GM18517 (cell line): ENCODE measurements around the gene TNIK.

Experiments used
- ATAC-seq: cut with Tn5 transposase; IDR thresholded peaks from one replicate; pipeline ENCODE4 v1.9.1; 2021; ENCODE audit warnings: mild to moderate bottlenecking, moderate library complexity; ENCODE audit not compliant: unreplicated experiment

The TNIK gene

GRCh38 chr3:171470714-171471227 lies 10.6 kb upstream of the TNIK start:
- no peak for ATAC-seq

- ATAC-seq: no peak
These were observed 9.2 kb upstream of the TNIK start for GRCh38 chr3:171469376-171469775.

- no peak for ATAC-seq
These were observed 8.2 kb upstream of the TNIK start for GRCh38 chr3:171468296-171468906.

GRCh38 chr3:171465763-171466162 lies 5.6 kb upstream of the TNIK start:
- ATAC-seq: no peak

- no peak for ATAC-seq
These were observed 4.3 kb upstream of the TNIK start for GRCh38 chr3:171464462-171464861.

- no peak for ATAC-seq
These were observed 2.0 kb upstream of the TNIK start for GRCh38 chr3:171462224-171462623.

GRCh38 chr3:171461525-171461917 lies 1.3 kb upstream of the TNIK start:
- ATAC-seq: peak; percentile 0

- ATAC-seq: peak; percentile 33
These were observed 720 bp upstream of the TNIK start for GRCh38 chr3:171460725-171461524.

- no peak for ATAC-seq
These were observed 866 bp downstream of the TNIK start for GRCh38 chr3:171459137-171459941.

GRCh38 chr3:171458864-171459136 lies 1.4 kb downstream of the TNIK start:
- no peak for ATAC-seq

GRCh38 chr3:171458071-171458863 lies 1.9 kb downstream of the TNIK start:
- no peak for ATAC-seq

- ATAC-seq: no peak
These were observed 2.6 kb downstream of the TNIK start for GRCh38 chr3:171457607-171458061.

GRCh38 chr3:171456765-171457606 lies 3.2 kb downstream of the TNIK start:
- no peak for ATAC-seq

- ATAC-seq: no peak
These were observed 4.3 kb downstream of the TNIK start for GRCh38 chr3:171455603-171456550.

GRCh38 chr3:171454041-171454440 lies 6.2 kb downstream of the TNIK start:
- ATAC-seq: no peak

- no peak for ATAC-seq
These were observed 6.9 kb downstream of the TNIK start for GRCh38 chr3:171453180-171453886.

- ATAC-seq: no peak
These were observed 7.9 kb downstream of the TNIK start for GRCh38 chr3:171452328-171452727.

- ATAC-seq: no peak
These were observed 8.3 kb downstream of the TNIK start for GRCh38 chr3:171451915-171452314.
